Adrenal gland (tissue), 5 donors: ENCODE measurements around the gene CDV3.

Source experiments
- CTCF ChIP-seq, 6 experiments: fragments of 450-650 bp in 4 of 6; fragments of 200-600 bp in 2 of 6; sonication (generic) in 1 of 6; IDR thresholded peaks; 1 replicate in 5 of 6; 2 replicates in 1 of 6; pipeline versions ENCODE4 v1.5.1 to v1.8.0; 2016 to 2021; ENCODE audit warnings: antibody characterized with exemption in 6 of 6, mild to moderate bottlenecking in 2 of 6, moderate library complexity in 1 of 6
- POLR2A ChIP-seq, 2 donors: fragments of 450-650 bp; IDR thresholded peaks; one replicate each; pipeline ENCODE4 v1.6.1; 2017; ENCODE audit warnings: antibody characterized with exemption in 2 of 2, mild to moderate bottlenecking in 2 of 2, moderate library complexity in 1 of 2
- donor health status: DM: no; HTN: no; CAD: no.

- TF ChIP-seq CTCF (IDR thresholded peaks at IDR 0.05) (no peak), POLR2A (IDR thresholded peaks at IDR 0.05) (no peak)
Observed at GRCh38 chr3:133576169-133576568, 2.7 kb downstream of the CDV3 start.
